GM23338 (cell line): ENCODE data around the gene PPP1R13L. TPM values are rescaled to one million over a fixed set of nuclear protein-coding genes. Genes with fewer than 3 reads are reported as not detected.

Source experiments
- ATAC-seq: fragments of 200-7000 bp; cut with Tn5 transposase; 3 replicates; pipeline ENCODE4 v1.9.1; 2020
- DNase-seq: peaks from one replicate; pipeline ENCODE4 v3.0.0-alpha.2; 2015; ENCODE audit warnings: low spot score
- H2AFZ ChIP-seq: fragments of 200-600 bp; sonication (generic); 2 replicates; pipeline ENCODE4 v1.8.0; 2016; ENCODE audit warnings: antibody characterized with exemption, mild to moderate bottlenecking, moderate library complexity
- H3F3A ChIP-seq: fragments of 200-600 bp; sonication (generic); replicated peaks from 2 replicates; pipeline ENCODE4 v1.8.0; 2017; ENCODE audit warnings: antibody characterized with exemption, mixed run types, low read depth
- H3K27ac ChIP-seq: fragments of 200-600 bp; sonication (generic); 2 replicates; pipeline ENCODE4 v1.6.1; 2016; ENCODE audit warnings: low read depth
- H3K27me3 ChIP-seq: fragments of 200-600 bp; sonication (generic); 2 replicates; pipeline ENCODE4 v1.8.0; 2016; ENCODE audit warnings: mild to moderate bottlenecking, mixed run types, moderate library complexity; ENCODE audit not compliant: insufficient read depth
- H3K36me3 ChIP-seq: fragments of 200-600 bp; sonication (generic); 2 replicates; pipeline ENCODE4 v1.8.0; 2016; ENCODE audit warnings: mild to moderate bottlenecking; ENCODE audit not compliant: insufficient read depth
- H3K4me1 ChIP-seq: fragments of 200-600 bp; sonication (generic); 2 replicates; pipeline ENCODE4 v1.8.0; 2016; ENCODE audit warnings: mild to moderate bottlenecking, moderate library complexity; ENCODE audit not compliant: insufficient read depth
- H3K4me2 ChIP-seq: fragments of 200-600 bp; sonication (generic); 2 replicates; pipeline ENCODE4 v1.7.1; 2017; ENCODE audit warnings: mixed run types
- H3K4me3 ChIP-seq: fragments of 200-600 bp; sonication (generic); 2 replicates; pipeline ENCODE4 v1.6.1; 2016; ENCODE audit warnings: mixed run types
- H3K79me2 ChIP-seq: fragments of 200-600 bp; sonication (generic); replicated peaks from 2 replicates; pipeline ENCODE4 v1.8.0; 2017; ENCODE audit warnings: mild to moderate bottlenecking; ENCODE audit not compliant: insufficient read depth
- H3K9me2 ChIP-seq: fragments of 200-600 bp; sonication (generic); 2 replicates; pipeline ENCODE4 v1.8.0; 2017; ENCODE audit not compliant: insufficient read depth
- H4K20me1 ChIP-seq: fragments of 200-600 bp; sonication (generic); replicated peaks from 2 replicates; pipeline ENCODE4 v1.8.0; 2017; ENCODE audit warnings: mild to moderate bottlenecking; ENCODE audit not compliant: insufficient read depth
- H3K27ac Mint-ChIP-seq: 2 replicates; pipeline ENCODE4 v1.8.0; 2020; ENCODE audit warnings: inconsistent platforms, mild to moderate bottlenecking, moderate library complexity, mixed read lengths
- H3K27me3 Mint-ChIP-seq: 3 replicates; pipeline ENCODE4 v1.8.0; 2022; ENCODE audit warnings: low read depth, mild to moderate bottlenecking, moderate library complexity, mixed read lengths, inconsistent platforms; ENCODE audit not compliant: insufficient read depth, poor library complexity
- H3K36me3 Mint-ChIP-seq: 3 replicates; pipeline ENCODE4 v1.8.0; 2021; ENCODE audit warnings: low read depth, mild to moderate bottlenecking, inconsistent platforms, moderate library complexity, mixed read lengths
- H3K4me1 Mint-ChIP-seq: 3 replicates; pipeline ENCODE4 v1.8.0; 2020; ENCODE audit warnings: mild to moderate bottlenecking, inconsistent platforms, mixed read lengths
- H3K4me3 Mint-ChIP-seq: 3 replicates; pipeline ENCODE4 v1.8.0; 2021; ENCODE audit warnings: moderate library complexity, mild to moderate bottlenecking, inconsistent platforms, mixed read lengths
- H3K9me3 Mint-ChIP-seq: 3 replicates; pipeline ENCODE4 v1.8.0; 2020; ENCODE audit warnings: moderate library complexity, mild to moderate bottlenecking, inconsistent platforms, mixed read lengths
- CREB1 ChIP-seq: fragments of 250-450 bp; sonication (Bioruptor Pico); IDR thresholded peaks from 2 replicates; pipeline ENCODE4 v1.5.0; 2020; ENCODE audit warnings: low read depth, mild to moderate bottlenecking, moderate library complexity
- CTCF ChIP-seq, 2 experiments: fragments of 200-600 bp in 1 of 2; sonication (generic) in 1 of 2; conservative IDR thresholded peaks; 2 replicates each; pipeline versions ENCODE4 v1.5.1 to v1.6.1; 2016 to 2017; ENCODE audit warnings: antibody characterized with exemption in 2 of 2, low read depth in 2 of 2, mild to moderate bottlenecking in 2 of 2, moderate library complexity in 1 of 2
- ETS1 ChIP-seq: IDR thresholded peaks from 2 replicates; pipeline ENCODE4 v1.6.1; 2016; ENCODE audit warnings: antibody characterized with exemption
- EZH2 ChIP-seq: fragments of 200-600 bp; sonication (generic); IDR thresholded peaks from one replicate; pipeline ENCODE4 v1.8.0; 2017; ENCODE audit warnings: antibody characterized with exemption, mild to moderate bottlenecking, low read depth; ENCODE audit not compliant: unreplicated experiment
- EZH2phosphoT487 ChIP-seq: fragments of 200-600 bp; sonication (generic); IDR thresholded peaks from one replicate; pipeline ENCODE4 v1.8.1; 2018; ENCODE audit warnings: antibody characterized with exemption; ENCODE audit not compliant: unreplicated experiment
- JUNB ChIP-seq: IDR thresholded peaks from one replicate; pipeline ENCODE4 v1.6.1; 2016; ENCODE audit warnings: antibody characterized with exemption; ENCODE audit not compliant: unreplicated experiment
- NANOG ChIP-seq: IDR thresholded peaks from 2 replicates; pipeline ENCODE4 v1.6.1; 2016; ENCODE audit warnings: antibody characterized with exemption, borderline replicate concordance
- POLR2AphosphoS5 ChIP-seq: IDR thresholded peaks from 2 replicates; pipeline ENCODE4 v1.6.1; 2016; ENCODE audit warnings: antibody characterized with exemption, low read depth
- REST ChIP-seq: IDR thresholded peaks from one replicate; pipeline ENCODE4 v1.6.1; 2018; ENCODE audit warnings: antibody characterized with exemption; ENCODE audit not compliant: unreplicated experiment
- ZNF114 ChIP-seq: fragments of 250-450 bp; sonication (Bioruptor Pico); IDR thresholded peaks from 2 replicates; pipeline ENCODE4 v1.5.0; 2020; ENCODE audit warnings: mild to moderate bottlenecking, moderate library complexity
- ZNF331 ChIP-seq: fragments of 250-450 bp; sonication (Bioruptor Pico); IDR thresholded peaks from 2 replicates; pipeline ENCODE4 v1.5.0; 2020; ENCODE audit warnings: low read depth, mild to moderate bottlenecking, moderate library complexity
- ZNF462 ChIP-seq: fragments of 250-450 bp; sonication (Bioruptor Pico); IDR thresholded peaks from 2 replicates; pipeline ENCODE4 v1.5.0; 2020; ENCODE audit warnings: mild to moderate bottlenecking, moderate library complexity
- polyA plus RNA-seq: library from polyadenylated mRNA; unstranded; fragments of >200 nt; fragmentation: Nextera tagmentation; extraction: Ambion mirVana; gene quantifications from 2 replicates; pipeline ENCODE4 v1.2.1, GENCODE V29; 2016
- total RNA-seq: library from RNA; depleted of rRNA; stranded (reverse); fragments of >200 nt; shearing (Covaris generic); gene quantifications from 2 replicates; pipeline ENCODE4 v1.2.3, GENCODE V29; 2014

PPP1R13L gene
- total and polyA plus RNA-seq, 2 experiments from 2014 or later: 9.6 to 15.5 TPM

GRCh38 chr19:45421947-45422498, 17.2 kb upstream of the PPP1R13L start:
- no peak overlapping the region for H3K27ac ChIP-seq
- H3K4me3 ChIP-seq: no peak overlapping the region
- H3K36me3 ChIP-seq: no peaks in the 10 kb centered on the region; the same call in 1 of the 2 replicates
- TF ChIP-seq REST (no peak), ZNF331 (CRISPR knock-in tag) (no peak), ZNF462 (no peak), CREB1 (CRISPR knock-in tag) (no peak), ETS1 (no peak), EZH2phosphoT487 (no peak), ZNF114 (CRISPR knock-in tag) (no peak), CTCF (conservative IDR thresholded peaks at IDR 0.05; ENCODE audit: low read depth in 2 of 2) (no peak), JUNB (no peak), POLR2AphosphoS5 (no peak), NANOG (no peak), EZH2 (no peak)
- H3F3A ChIP-seq: peaks cover 12% of the 10 kb centered on the region; the same call in 1 of the 2 replicates
- DNase-seq: no peak
- Mint-ChIP-seq H3K4me1 (peaks cover 23% of the 10 kb centered on the region), H3K27me3 (peaks cover 13% of the 10 kb centered on the region), H3K9me3 (no peaks in the 10 kb centered on the region; the same call in 2 of the 3 replicates), H3K27ac (no peak overlapping the region), H3K4me3 (peak overlapping the region; percentile 39), H3K36me3 (peaks cover 20% of the 10 kb centered on the region)
- H3K4me2 ChIP-seq: no peak overlapping the region
- H3K27me3 ChIP-seq: no peaks in the 10 kb centered on the region
- H3K9me2 ChIP-seq: no peaks in the 10 kb centered on the region
- H3K4me1 ChIP-seq: peaks cover 14% of the 10 kb centered on the region; the same call in 1 of the 2 replicates
- ATAC-seq: no peak
- no peak overlapping the region for H2AFZ ChIP-seq
- H4K20me1 ChIP-seq: peaks cover 2% of the 10 kb centered on the region; the same call in 1 of the 2 replicates
- H3K79me2 ChIP-seq: peaks cover 5% of the 10 kb centered on the region; the same call in 1 of the 2 replicates
